WTC11 (cell line): ENCODE measurements around the gene NHLRC3.

Source experiments
- GABPB1 ChIP-seq: sonication (generic); formaldehyde crosslinking; IDR thresholded peaks from 2 replicates; pipeline ENCODE4 v1.8.1; 2023; ENCODE audit warnings: mild to moderate bottlenecking, missing genetic modification reagents
- GRHL2 ChIP-seq: fragments of 250-450 bp; sonication (Bioruptor Pico); IDR thresholded peaks from 2 replicates; pipeline ENCODE4 v1.8.0; 2022; ENCODE audit warnings: mild to moderate bottlenecking, moderate library complexity; ENCODE audit not compliant: insufficient replicate concordance, severe bottlenecking
- HMGA2 ChIP-seq: fragments of 250-450 bp; sonication (Bioruptor Pico); IDR thresholded peaks from 2 replicates; pipeline ENCODE4 v1.4.0; 2021; ENCODE audit warnings: mild to moderate bottlenecking, moderate library complexity
- MYBL2 ChIP-seq: sonication (generic); formaldehyde crosslinking; IDR thresholded peaks from 2 replicates; pipeline ENCODE4 v1.8.1; 2023; ENCODE audit warnings: mild to moderate bottlenecking, moderate library complexity, missing genetic modification reagents
- ZNF317 ChIP-seq: sonication (generic); formaldehyde crosslinking; IDR thresholded peaks from 2 replicates; pipeline ENCODE4 v1.8.1; 2023; ENCODE audit warnings: low read depth, mild to moderate bottlenecking, moderate library complexity, missing genetic modification reagents, borderline replicate concordance
- TF ChIP-seq, protein P1 (sequence below): sonication (generic); formaldehyde crosslinking; IDR thresholded peaks from 2 replicates; pipeline ENCODE4 v1.8.1; 2023; ENCODE audit warnings: mild to moderate bottlenecking, missing genetic modification reagents, moderate library complexity
- TF ChIP-seq, protein P2 (sequence below): fragments of 200-600 bp; IDR thresholded peaks from 2 replicates; pipeline ENCODE4 v1.8.0; 2022; ENCODE audit warnings: antibody characterized with exemption
- TF ChIP-seq, protein P3 (sequence below): sonication (generic); formaldehyde crosslinking; IDR thresholded peaks from 2 replicates; pipeline ENCODE4 v1.8.1; 2023; ENCODE audit warnings: mild to moderate bottlenecking, moderate library complexity, missing genetic modification reagents
- TF ChIP-seq, protein P4 (sequence below): sonication (generic); formaldehyde crosslinking; IDR thresholded peaks from 2 replicates; pipeline ENCODE4 v1.8.1; 2022; ENCODE audit warnings: low read depth, missing genetic modification reagents, borderline replicate concordance
- TF ChIP-seq, protein P5 (sequence below): sonication (generic); formaldehyde crosslinking; IDR thresholded peaks from 2 replicates; pipeline ENCODE4 v1.8.1; 2023; ENCODE audit warnings: mild to moderate bottlenecking, missing genetic modification reagents, borderline replicate concordance

DNA sequence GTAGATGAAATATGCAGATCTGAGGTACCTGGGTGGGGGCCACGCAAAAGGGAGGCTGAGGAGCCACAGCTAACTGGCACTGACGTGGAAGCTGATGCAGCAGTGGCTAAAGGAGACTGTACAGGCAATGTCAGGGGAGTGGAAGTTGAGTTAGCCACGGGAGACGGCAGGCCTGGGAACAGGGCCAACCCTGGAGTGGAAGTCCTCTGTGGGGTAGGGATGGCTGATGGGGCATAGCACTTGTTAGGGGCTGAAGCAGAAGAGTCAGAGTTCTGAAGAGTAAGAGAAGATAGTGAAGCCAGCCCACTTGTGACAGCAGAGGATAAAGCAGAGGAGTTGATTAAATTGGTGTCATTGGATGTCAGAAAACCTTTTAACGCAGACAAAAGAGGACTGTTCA is 24.8 kb upstream of the NHLRC3 start:
- TF ChIP-seq, protein P1, sequence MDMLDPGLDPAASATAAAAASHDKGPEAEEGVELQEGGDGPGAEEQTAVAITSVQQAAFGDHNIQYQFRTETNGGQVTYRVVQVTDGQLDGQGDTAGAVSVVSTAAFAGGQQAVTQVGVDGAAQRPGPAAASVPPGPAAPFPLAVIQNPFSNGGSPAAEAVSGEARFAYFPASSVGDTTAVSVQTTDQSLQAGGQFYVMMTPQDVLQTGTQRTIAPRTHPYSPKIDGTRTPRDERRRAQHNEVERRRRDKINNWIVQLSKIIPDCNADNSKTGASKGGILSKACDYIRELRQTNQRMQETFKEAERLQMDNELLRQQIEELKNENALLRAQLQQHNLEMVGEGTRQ (CRISPR knock-in tag): no peak
- TF ChIP-seq GABPB1 (CRISPR knock-in tag): no peak
- no peak for TF ChIP-seq GRHL2 (CRISPR knock-in tag)
- TF ChIP-seq, protein P2, sequence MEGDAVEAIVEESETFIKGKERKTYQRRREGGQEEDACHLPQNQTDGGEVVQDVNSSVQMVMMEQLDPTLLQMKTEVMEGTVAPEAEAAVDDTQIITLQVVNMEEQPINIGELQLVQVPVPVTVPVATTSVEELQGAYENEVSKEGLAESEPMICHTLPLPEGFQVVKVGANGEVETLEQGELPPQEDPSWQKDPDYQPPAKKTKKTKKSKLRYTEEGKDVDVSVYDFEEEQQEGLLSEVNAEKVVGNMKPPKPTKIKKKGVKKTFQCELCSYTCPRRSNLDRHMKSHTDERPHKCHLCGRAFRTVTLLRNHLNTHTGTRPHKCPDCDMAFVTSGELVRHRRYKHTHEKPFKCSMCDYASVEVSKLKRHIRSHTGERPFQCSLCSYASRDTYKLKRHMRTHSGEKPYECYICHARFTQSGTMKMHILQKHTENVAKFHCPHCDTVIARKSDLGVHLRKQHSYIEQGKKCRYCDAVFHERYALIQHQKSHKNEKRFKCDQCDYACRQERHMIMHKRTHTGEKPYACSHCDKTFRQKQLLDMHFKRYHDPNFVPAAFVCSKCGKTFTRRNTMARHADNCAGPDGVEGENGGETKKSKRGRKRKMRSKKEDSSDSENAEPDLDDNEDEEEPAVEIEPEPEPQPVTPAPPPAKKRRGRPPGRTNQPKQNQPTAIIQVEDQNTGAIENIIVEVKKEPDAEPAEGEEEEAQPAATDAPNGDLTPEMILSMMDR: no peak
- TF ChIP-seq, protein P3, sequence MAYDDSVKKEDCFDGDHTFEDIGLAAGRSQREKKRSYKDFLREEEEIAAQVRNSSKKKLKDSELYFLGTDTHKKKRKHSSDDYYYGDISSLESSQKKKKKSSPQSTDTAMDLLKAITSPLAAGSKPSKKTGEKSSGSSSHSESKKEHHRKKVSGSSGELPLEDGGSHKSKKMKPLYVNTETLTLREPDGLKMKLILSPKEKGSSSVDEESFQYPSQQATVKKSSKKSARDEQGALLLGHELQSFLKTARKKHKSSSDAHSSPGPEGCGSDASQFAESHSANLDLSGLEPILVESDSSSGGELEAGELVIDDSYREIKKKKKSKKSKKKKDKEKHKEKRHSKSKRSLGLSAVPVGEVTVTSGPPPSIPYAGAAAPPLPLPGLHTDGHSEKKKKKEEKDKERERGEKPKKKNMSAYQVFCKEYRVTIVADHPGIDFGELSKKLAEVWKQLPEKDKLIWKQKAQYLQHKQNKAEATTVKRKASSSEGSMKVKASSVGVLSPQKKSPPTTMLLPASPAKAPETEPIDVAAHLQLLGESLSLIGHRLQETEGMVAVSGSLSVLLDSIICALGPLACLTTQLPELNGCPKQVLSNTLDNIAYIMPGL (CRISPR knock-in tag): no peak
- TF ChIP-seq HMGA2 (CRISPR knock-in tag): no peak
- TF ChIP-seq, protein P4, sequence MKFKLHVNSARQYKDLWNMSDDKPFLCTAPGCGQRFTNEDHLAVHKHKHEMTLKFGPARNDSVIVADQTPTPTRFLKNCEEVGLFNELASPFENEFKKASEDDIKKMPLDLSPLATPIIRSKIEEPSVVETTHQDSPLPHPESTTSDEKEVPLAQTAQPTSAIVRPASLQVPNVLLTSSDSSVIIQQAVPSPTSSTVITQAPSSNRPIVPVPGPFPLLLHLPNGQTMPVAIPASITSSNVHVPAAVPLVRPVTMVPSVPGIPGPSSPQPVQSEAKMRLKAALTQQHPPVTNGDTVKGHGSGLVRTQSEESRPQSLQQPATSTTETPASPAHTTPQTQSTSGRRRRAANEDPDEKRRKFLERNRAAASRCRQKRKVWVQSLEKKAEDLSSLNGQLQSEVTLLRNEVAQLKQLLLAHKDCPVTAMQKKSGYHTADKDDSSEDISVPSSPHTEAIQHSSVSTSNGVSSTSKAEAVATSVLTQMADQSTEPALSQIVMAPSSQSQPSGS (CRISPR knock-in tag): no peak
- TF ChIP-seq MYBL2 (CRISPR knock-in tag): no peak
- TF ChIP-seq, protein P5, sequence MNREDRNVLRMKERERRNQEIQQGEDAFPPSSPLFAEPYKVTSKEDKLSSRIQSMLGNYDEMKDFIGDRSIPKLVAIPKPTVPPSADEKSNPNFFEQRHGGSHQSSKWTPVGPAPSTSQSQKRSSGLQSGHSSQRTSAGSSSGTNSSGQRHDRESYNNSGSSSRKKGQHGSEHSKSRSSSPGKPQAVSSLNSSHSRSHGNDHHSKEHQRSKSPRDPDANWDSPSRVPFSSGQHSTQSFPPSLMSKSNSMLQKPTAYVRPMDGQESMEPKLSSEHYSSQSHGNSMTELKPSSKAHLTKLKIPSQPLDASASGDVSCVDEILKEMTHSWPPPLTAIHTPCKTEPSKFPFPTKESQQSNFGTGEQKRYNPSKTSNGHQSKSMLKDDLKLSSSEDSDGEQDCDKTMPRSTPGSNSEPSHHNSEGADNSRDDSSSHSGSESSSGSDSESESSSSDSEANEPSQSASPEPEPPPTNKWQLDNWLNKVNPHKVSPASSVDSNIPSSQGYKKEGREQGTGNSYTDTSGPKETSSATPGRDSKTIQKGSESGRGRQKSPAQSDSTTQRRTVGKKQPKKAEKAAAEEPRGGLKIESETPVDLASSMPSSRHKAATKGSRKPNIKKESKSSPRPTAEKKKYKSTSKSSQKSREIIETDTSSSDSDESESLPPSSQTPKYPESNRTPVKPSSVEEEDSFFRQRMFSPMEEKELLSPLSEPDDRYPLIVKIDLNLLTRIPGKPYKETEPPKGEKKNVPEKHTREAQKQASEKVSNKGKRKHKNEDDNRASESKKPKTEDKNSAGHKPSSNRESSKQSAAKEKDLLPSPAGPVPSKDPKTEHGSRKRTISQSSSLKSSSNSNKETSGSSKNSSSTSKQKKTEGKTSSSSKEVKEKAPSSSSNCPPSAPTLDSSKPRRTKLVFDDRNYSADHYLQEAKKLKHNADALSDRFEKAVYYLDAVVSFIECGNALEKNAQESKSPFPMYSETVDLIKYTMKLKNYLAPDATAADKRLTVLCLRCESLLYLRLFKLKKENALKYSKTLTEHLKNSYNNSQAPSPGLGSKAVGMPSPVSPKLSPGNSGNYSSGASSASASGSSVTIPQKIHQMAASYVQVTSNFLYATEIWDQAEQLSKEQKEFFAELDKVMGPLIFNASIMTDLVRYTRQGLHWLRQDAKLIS (CRISPR knock-in tag): no peak
- TF ChIP-seq ZNF317 (CRISPR knock-in tag): no peak
